Measurements from ENCODE around the gene C6orf132. TPM values are rescaled to one million over a fixed set of nuclear protein-coding genes. Genes with fewer than 3 reads are reported as not detected.

Gene C6orf132
- total and polyA plus RNA-seq, 2 of the 8 experiments (the other 6 are each of a cell fraction or from before 2014, with no cell fraction given) = 31.5 to 64.0 TPM

- TF ChIP-seq SRF (IDR thresholded peaks at IDR 0.05; ENCODE audit: low read depth, low read length) (no peak), USF2 (IDR thresholded peaks at IDR 0.05; ENCODE audit: low read length) (no peak), HDAC6 (IDR thresholded peaks at IDR 0.05; ENCODE audit: low read depth, low read length) (no peak), GTF2F1 (IDR thresholded peaks at IDR 0.05; ENCODE audit: borderline replicate concordance, low read depth, low read length) (no peak), ATF3 (IDR thresholded peaks at IDR 0.05; ENCODE audit: insufficient read depth, low read depth, low read length) (no peak), EZH2 (IDR thresholded peaks at IDR 0.05; ENCODE audit: low read depth, low read length, severe bottlenecking) (no peak), TAF7 (optimal IDR thresholded peaks at IDR 0.05; ENCODE audit: borderline replicate concordance, low read depth, low read length) (no peak), CBX8 (IDR thresholded peaks at IDR 0.05; ENCODE audit: borderline replicate concordance, low read depth, low read length) (no peak)
Measured at GRCh38 chr6:42140756-42141602, 1.4 kb downstream of the C6orf132 start (continued).

Measured in H1 (cell line).